Colonic mucosa (tissue), 4 donors: ENCODE data around the gene VPS33B. TPM values are rescaled to one million over a fixed set of nuclear protein-coding genes. Genes with fewer than 3 reads are reported as not detected.

ENCODE experiments used
- DNase-seq: peaks from one replicate; pipeline ENCODE4 v3.0.0-alpha.2; 2020
- H3K27ac ChIP-seq: fragments of 200-600 bp; one replicate; pipeline ENCODE4 v1.8.0; 2021
- H3K27me3 ChIP-seq: fragments of 200-600 bp; one replicate; pipeline ENCODE4 v1.8.0; 2021
- H3K36me3 ChIP-seq: fragments of 200-600 bp; one replicate; pipeline ENCODE4 v1.8.0; 2021
- H3K4me1 ChIP-seq: fragments of 200-600 bp; one replicate; pipeline ENCODE4 v1.8.0; 2021; ENCODE audit warnings: mild to moderate bottlenecking
- H3K4me3 ChIP-seq: fragments of 200-600 bp; one replicate; pipeline ENCODE4 v1.8.0; 2021
- H3K9ac ChIP-seq, 2 donors: one replicate each; pipeline ENCODE4 v1.7.0; 2013; ENCODE audit warnings: control low read depth in 2 of 2, low read depth in 2 of 2, low read length in 2 of 2
- H3K9me3 ChIP-seq: fragments of 200-600 bp; one replicate; pipeline ENCODE4 v1.8.0; 2021
- CTCF ChIP-seq: fragments of 200-600 bp; IDR thresholded peaks from one replicate; pipeline ENCODE4 v1.8.0; 2022; ENCODE audit warnings: antibody characterized with exemption, mild to moderate bottlenecking
- intact Hi-C: fragments of 100-400 bp; cut with DNase I; formaldehyde crosslinking; loops from one replicate; pipeline ENCODE4 v1.14.1; 2022
- total RNA-seq, 2 donors: library from RNA; stranded (reverse); fragmentation: NEBNext Ultra II Directional in 1 of 2; extraction: Animal tissue kit (Norgen Biotek cat#: 25700) in 1 of 2; gene quantifications; one replicate each; pipeline ENCODE4 v1.2.1, GENCODE V29; 2021
- donor health status: healthy.
- donor health status: DM: no; HTN: no; CAD: no.
- donor health status: DM: no; HTN: no; CAD: no.

Gene VPS33B
- total RNA-seq, 2 donors from 2014 or later: 18.0 to 18.1 TPM

DNA sequence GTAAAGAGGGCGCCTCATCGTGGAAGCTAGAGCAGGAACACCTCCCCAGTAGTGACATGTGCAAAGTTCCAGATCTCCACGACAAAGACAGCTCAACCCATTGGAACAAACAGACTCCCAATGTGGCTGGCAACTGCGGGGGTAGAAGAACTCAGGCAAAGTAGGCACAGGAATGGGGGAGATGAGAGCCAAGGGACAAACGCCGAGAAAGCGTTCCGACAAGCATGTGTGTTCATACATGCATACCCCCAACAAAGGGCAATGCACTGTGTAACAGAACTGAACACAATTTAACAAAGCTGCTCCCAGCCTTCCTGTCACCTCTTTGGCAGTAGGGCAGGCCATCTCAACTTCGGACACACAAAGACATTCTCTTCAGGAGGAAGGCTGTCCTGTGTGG lies 56.1 kb downstream of the VPS33B start:
- no peak overlapping the region for H3K27ac ChIP-seq
- no peak overlapping the region for H3K4me3 ChIP-seq
- H3K4me1 ChIP-seq: no peaks in the 10 kb centered on the region
- H3K9ac ChIP-seq: no peak overlapping the region
- no peak for DNase-seq
- intact Hi-C loops: no loop called here
- TF ChIP-seq CTCF: no peak
- H3K36me3 ChIP-seq: peaks cover 5% of the 10 kb centered on the region
- no peaks in the 10 kb centered on the region for H3K27me3 ChIP-seq
- no peaks in the 10 kb centered on the region for H3K9me3 ChIP-seq

- no peaks in the 10 kb centered on the region for H3K9me3 ChIP-seq
- TF ChIP-seq CTCF: no peak
- H3K4me1 ChIP-seq: peaks cover 6% of the 10 kb centered on the region
- no peak overlapping the region for H3K4me3 ChIP-seq
- no peak for DNase-seq
- H3K27me3 ChIP-seq: no peaks in the 10 kb centered on the region
- peaks cover 3% of the 10 kb centered on the region for H3K36me3 ChIP-seq
- no peak overlapping the region for H3K27ac ChIP-seq
- no peak overlapping the region for H3K9ac ChIP-seq
- intact Hi-C loops: no loop called here
Observed at GRCh38 chr15:90962021-90962420, 60.4 kb downstream of the VPS33B start.

DNA sequence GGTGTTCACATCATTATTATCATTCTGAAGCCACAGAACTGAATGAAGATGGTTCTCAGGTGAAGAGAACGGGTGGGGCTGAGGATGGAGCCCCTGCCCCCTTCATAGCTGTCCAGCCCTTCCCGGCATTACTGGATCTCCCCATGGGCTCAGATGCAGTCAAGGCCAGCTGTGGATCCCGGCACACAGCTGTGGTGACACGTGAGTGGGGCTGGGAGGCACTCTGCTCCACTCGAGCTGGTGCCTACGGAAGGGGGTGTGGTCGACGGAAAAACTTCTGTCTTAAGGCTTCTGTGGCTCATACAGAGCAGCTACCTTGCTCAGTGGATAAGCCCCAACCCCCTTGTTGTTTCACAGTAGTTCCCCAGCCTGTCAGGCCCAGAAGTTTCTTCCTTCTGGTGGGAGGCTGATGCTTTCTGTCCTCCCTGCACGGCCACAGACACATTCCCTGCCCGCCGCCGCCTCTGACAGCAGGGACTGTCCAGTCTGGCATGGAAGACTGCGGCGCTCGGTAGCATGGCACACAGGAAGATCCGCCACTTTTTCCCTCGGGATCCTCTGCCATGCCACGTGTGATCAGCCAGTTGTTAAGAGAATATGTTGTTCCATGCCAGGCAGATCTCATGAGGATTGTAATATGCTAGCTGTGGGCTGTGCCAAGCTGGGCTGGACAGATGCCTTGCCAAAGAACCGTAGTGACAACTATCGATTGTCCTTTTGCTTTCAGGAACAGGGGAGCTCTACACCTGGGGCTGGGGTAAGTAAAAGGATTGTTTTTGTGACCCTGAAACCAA lies 61.9 kb downstream of the VPS33B start:
- Histone ChIP-seq H3K9me3 (no peaks in the 10 kb centered on the region), H3K4me1 (peaks cover 16% of the 10 kb centered on the region), H3K27ac (no peak overlapping the region), H3K36me3 (no peaks in the 10 kb centered on the region), H3K9ac (no peak overlapping the region), H3K27me3 (no peaks in the 10 kb centered on the region), H3K4me3 (no peak overlapping the region)
- no peak for DNase-seq
- TF ChIP-seq CTCF: no peak
- intact Hi-C loops: no loop called here

GRCh38 chr15:90959894-90960293 lies 62.5 kb downstream of the VPS33B start:
- Histone ChIP-seq H3K27me3 (no peaks in the 10 kb centered on the region), H3K4me1 (peaks cover 18% of the 10 kb centered on the region), H3K9ac (no peak overlapping the region), H3K4me3 (no peak overlapping the region), H3K27ac (no peak overlapping the region), H3K36me3 (no peaks in the 10 kb centered on the region), H3K9me3 (no peaks in the 10 kb centered on the region)
- intact Hi-C loops: loop anchor here (5.0 to 10.0 kb wide), 2 partner anchors 72 to 315 kb away; no protein-coding TSS in a partner anchor
- no peak for DNase-seq
- TF ChIP-seq CTCF: no peak

- no peak overlapping the region for H3K9ac ChIP-seq
- H3K36me3 ChIP-seq: no peaks in the 10 kb centered on the region
- TF ChIP-seq CTCF: no peak
- peaks cover 21% of the 10 kb centered on the region for H3K4me1 ChIP-seq
- no peaks in the 10 kb centered on the region for H3K9me3 ChIP-seq
- no peak overlapping the region for H3K4me3 ChIP-seq
- intact Hi-C loops: loop anchor here (5.0 to 10.0 kb wide), 2 partner anchors 73 to 316 kb away; no protein-coding TSS in a partner anchor
- no peaks in the 10 kb centered on the region for H3K27me3 ChIP-seq
- no peak overlapping the region for H3K27ac ChIP-seq
- DNase-seq: no peak
Observed at GRCh38 chr15:90959028-90959595, 63.3 kb downstream of the VPS33B start.
